HEK293T (cell line): Measurements from ENCODE around the gene ASB9.

ENCODE experiments used
- CTCF ChIA-PET: fragments of 350-600 bp; formaldehyde crosslinking; extraction: SDS; loops from one replicate; lab custom pipeline; 2021; ENCODE audit warnings: antibody characterized with exemption, inconsistent platforms; lab: Yijun Ruan, JAX
- POLR2A ChIA-PET: fragments of 350-600 bp; formaldehyde crosslinking; extraction: SDS; loops from one replicate; lab custom pipeline; 2020; ENCODE audit warnings: antibody characterized with exemption, inconsistent platforms; lab: Yijun Ruan, JAX
- DNase-seq: peaks from one replicate; pipeline ENCODE4 v3.0.0; 2012; ENCODE audit warnings: mixed read lengths; ENCODE audit errors: extremely low spot score
- ARNT ChIP-seq: fragments of 450-650 bp; IDR thresholded peaks from 2 replicates; pipeline ENCODE4 v1.6.1; 2017; ENCODE audit warnings: mild to moderate bottlenecking
- BHLHE40 ChIP-seq: fragments of 450-650 bp; IDR thresholded peaks from 2 replicates; pipeline ENCODE4 v1.6.1; 2016; ENCODE audit warnings: mild to moderate bottlenecking, moderate library complexity, borderline replicate concordance
- CTBP1 ChIP-seq: fragments of 450-650 bp; IDR thresholded peaks from 2 replicates; pipeline ENCODE4 v1.6.1; 2016; ENCODE audit warnings: borderline replicate concordance
- ELF4 ChIP-seq: fragments of 450-650 bp; IDR thresholded peaks from 2 replicates; pipeline ENCODE4 v1.6.1; 2017; ENCODE audit warnings: antibody characterized with exemption
- FOXA1 ChIP-seq: fragments of 450-650 bp; IDR thresholded peaks from 2 replicates; pipeline ENCODE4 v1.6.1; 2016; ENCODE audit warnings: mild to moderate bottlenecking
- FOXK2 ChIP-seq: fragments of 450-650 bp; IDR thresholded peaks from 2 replicates; pipeline ENCODE4 v1.6.1; 2016; ENCODE audit warnings: mild to moderate bottlenecking
- FOXM1 ChIP-seq: fragments of 450-650 bp; IDR thresholded peaks from 2 replicates; pipeline ENCODE4 v1.6.1; 2017; ENCODE audit warnings: mild to moderate bottlenecking, borderline replicate concordance
- HDGF ChIP-seq: fragments of 450-650 bp; IDR thresholded peaks from 2 replicates; pipeline ENCODE4 v1.6.1; 2017; ENCODE audit warnings: antibody characterized with exemption, borderline replicate concordance
- L3MBTL2 ChIP-seq: fragments of 450-650 bp; conservative IDR thresholded peaks from 2 replicates; pipeline ENCODE4 v1.6.1; 2016; ENCODE audit warnings: mild to moderate bottlenecking
- LEF1 ChIP-seq: fragments of 450-650 bp; IDR thresholded peaks from 2 replicates; pipeline ENCODE4 v1.6.1; 2017; ENCODE audit warnings: mild to moderate bottlenecking, borderline replicate concordance
- NFRKB ChIP-seq: fragments of 450-650 bp; IDR thresholded peaks from 2 replicates; pipeline ENCODE4 v1.6.1; 2016; ENCODE audit warnings: mild to moderate bottlenecking, moderate library complexity
- PKNOX1 ChIP-seq: fragments of 450-650 bp; IDR thresholded peaks from 2 replicates; pipeline ENCODE4 v1.6.1; 2016
- SP1 ChIP-seq: fragments of 450-650 bp; IDR thresholded peaks from 2 replicates; pipeline ENCODE4 v1.6.1; 2017
- SUZ12 ChIP-seq: fragments of 450-650 bp; IDR thresholded peaks from 2 replicates; pipeline ENCODE4 v1.6.1; 2016; ENCODE audit warnings: mild to moderate bottlenecking
- TARDBP ChIP-seq: fragments of 450-650 bp; IDR thresholded peaks from 2 replicates; pipeline ENCODE4 v1.6.1; 2016
- ZNF384 ChIP-seq: fragments of 450-650 bp; IDR thresholded peaks from 2 replicates; pipeline ENCODE4 v1.6.1; 2016

ASB9 gene

DNA sequence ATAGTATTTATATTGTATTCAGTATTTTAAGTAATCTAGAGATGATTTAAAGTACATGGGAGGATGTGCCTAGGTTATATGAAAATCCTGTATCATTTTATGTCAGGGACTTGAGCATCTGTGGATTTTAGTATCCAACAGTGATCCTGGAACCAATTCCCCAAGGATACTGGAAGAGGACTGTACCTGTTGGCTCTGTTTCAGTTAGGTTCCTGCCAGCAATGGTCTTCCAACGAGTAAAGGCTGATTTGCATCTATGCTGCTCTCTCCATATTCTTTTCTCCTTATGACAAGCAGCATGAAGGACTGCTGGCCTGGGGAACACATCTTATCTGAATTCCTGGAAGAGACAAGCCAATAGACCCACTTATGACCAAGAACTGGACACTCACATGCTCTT lies 34.9 kb downstream of the ASB9 start:
- no peak for DNase-seq
- ChIA-PET CTCF (no interaction called here), POLR2A (no interaction called here)
- TF ChIP-seq ARNT (no peak), HDGF (no peak), ELF4 (no peak), TARDBP (no peak), FOXK2 (no peak), LEF1 (no peak), CTBP1 (no peak), SUZ12 (no peak), PKNOX1 (no peak), FOXM1 (no peak), ZNF384 (no peak), L3MBTL2 (no peak), BHLHE40 (no peak), NFRKB (no peak), FOXA1 (no peak), SP1 (no peak)

DNA sequence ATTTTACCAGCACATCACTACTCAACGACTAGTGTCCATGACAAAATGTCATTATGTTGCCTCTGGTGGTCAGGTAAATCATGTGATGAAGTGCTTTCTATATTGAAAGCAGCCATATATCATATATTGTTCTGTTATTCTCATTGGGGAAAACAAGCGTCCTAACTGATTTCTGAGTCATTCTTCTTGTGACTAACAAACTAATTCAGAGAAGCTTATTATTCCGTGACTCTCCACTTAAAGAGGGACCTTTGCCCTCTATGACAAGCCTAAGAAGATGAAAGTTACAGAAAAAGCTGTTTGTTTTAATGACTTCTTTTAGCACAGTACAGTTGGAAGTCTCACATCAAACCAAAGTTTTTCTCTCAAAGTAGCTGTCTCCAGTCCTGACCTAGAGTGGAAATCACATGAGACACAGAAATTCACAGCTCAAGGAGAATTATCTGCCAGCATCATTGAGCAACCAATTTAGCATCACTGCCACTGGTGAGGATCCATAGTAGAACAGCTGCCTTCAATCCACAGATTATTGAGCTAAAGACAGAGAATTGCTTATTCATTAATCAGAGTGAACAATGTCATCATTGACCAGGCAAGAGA lies 36.4 kb downstream of the ASB9 start:
- POLR2A ChIA-PET = no interaction called here
- no peak for DNase-seq
- TF ChIP-seq LEF1 (no peak), FOXK2 (no peak), SP1 (no peak), HDGF (no peak), L3MBTL2 (no peak), BHLHE40 (no peak), ARNT (no peak), SUZ12 (no peak), CTBP1 (no peak), ZNF384 (no peak), ELF4 (no peak), PKNOX1 (no peak), NFRKB (no peak)
- CTCF ChIA-PET = interaction anchor here (0.5 to 1.4 kb wide), 2 partner anchors 9 to 196 kb away, joined by 5 to 6 read pairs; no protein-coding TSS in a partner anchor

DNA sequence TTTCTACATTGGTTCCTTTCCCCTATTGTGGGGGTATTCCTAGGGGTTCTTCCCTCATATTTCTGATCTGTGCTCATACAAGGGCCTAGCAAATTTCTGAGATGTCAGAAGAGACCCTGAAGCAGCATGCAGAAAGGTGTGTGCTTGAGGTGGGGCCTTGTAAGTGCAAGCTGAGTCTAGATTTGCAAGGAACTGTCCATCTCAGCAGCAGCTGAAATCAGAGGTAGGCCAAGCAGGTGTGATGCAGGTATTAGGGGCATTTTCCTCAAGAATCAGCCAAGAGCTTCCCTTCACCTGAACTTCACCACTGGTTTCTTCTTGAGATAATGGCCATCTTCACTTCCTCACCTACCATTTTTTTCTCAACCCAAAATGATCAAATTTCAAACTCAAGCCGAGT lies 45.1 kb downstream of the ASB9 start:
- TF ChIP-seq HDGF (no peak), ELF4 (no peak), TARDBP (no peak), SP1 (no peak), FOXA1 (no peak), PKNOX1 (no peak), FOXK2 (no peak), L3MBTL2 (no peak), ZNF384 (no peak), ARNT (no peak), LEF1 (no peak), BHLHE40 (no peak), CTBP1 (no peak), SUZ12 (no peak)
- ChIA-PET POLR2A (no interaction called here), CTCF (no interaction called here)
- no peak for DNase-seq

- TF ChIP-seq LEF1 (no peak), SP1 (no peak), TARDBP (no peak), PKNOX1 (no peak), SUZ12 (no peak), FOXM1 (no peak), ARNT (no peak), L3MBTL2 (no peak), HDGF (no peak), NFRKB (no peak), BHLHE40 (no peak), ZNF384 (no peak), CTBP1 (no peak)
- DNase-seq = no peak
- ChIA-PET CTCF (no interaction called here), POLR2A (no interaction called here)
Observed at GRCh38 chrX:15221321-15221720, 48.6 kb downstream of the ASB9 start.

DNA sequence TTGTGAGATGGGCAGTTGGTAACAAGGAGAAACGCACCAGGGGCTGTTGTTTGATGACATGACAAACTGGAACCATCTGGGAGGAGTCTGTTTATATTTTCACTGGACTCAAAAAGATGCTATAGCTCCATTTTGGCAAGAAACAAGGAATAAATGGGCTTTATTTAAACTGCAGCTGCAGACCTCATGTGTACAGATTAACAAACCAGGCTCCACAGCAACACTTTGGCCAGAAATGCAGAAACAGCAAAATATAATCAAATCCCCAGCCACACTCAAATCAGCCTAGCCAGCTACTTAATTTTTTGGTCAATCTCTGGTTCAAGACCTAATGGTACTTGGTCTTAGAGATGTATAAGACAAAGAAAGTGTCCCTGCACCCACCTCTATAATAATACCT lies 52.7 kb downstream of the ASB9 start:
- ChIA-PET CTCF (no interaction called here), POLR2A (no interaction called here)
- TF ChIP-seq CTBP1 (no peak), SUZ12 (no peak), FOXM1 (no peak), PKNOX1 (no peak), L3MBTL2 (no peak), TARDBP (no peak), FOXK2 (no peak), LEF1 (no peak), ELF4 (no peak), ZNF384 (no peak), BHLHE40 (no peak), NFRKB (no peak), ARNT (no peak), SP1 (no peak), HDGF (no peak), FOXA1 (no peak)
- no peak for DNase-seq
